ENCODE results near the gene RIGI.
"Not testable (repeated sequence)": the region's sequence is repeated elsewhere in the genome, so short reads cannot be mapped to it uniquely, and the experiment has no call there.

Gene RIGI

GRCh38 chr9:32533816-32534215, 7.8 kb upstream of the RIGI start:
- in situ Hi-C loops (cut with HindIII; ENCODE audit: low sequenced_read_pairs), result no loop called here

- in situ Hi-C loops (cut with HindIII; ENCODE audit: low sequenced_read_pairs), result no loop called here
Observed at GRCh38 chr9:32533336-32533735, 7.3 kb upstream of the RIGI start.

GRCh38 chr9:32526707-32527048, 682 bp upstream of the RIGI start:
- in situ Hi-C loops (cut with HindIII; ENCODE audit: low sequenced_read_pairs), result no loop called here

GRCh38 chr9:32525709-32526030, 326 bp downstream of the RIGI start:
- in situ Hi-C loops (cut with HindIII; ENCODE audit: low sequenced_read_pairs), result no loop called here

- in situ Hi-C loops (cut with HindIII; ENCODE audit: low sequenced_read_pairs), result no loop called here
Observed at GRCh38 chr9:32524892-32525708, 896 bp downstream of the RIGI start.

- in situ Hi-C loops (cut with HindIII; ENCODE audit: low sequenced_read_pairs), result not testable (repeated sequence)
Observed at GRCh38 chr9:32524558-32524891, 1.5 kb downstream of the RIGI start.

- in situ Hi-C loops (cut with HindIII; ENCODE audit: low sequenced_read_pairs), result no loop called here
Observed at GRCh38 chr9:32523910-32524309, 2.1 kb downstream of the RIGI start.

GRCh38 chr9:32518276-32518675, 7.7 kb downstream of the RIGI start:
- in situ Hi-C loops (cut with HindIII; ENCODE audit: low sequenced_read_pairs), result loop anchor here (10.0 kb wide), 2 partner anchors 73 to 143 kb away; no protein-coding TSS in a partner anchor

GRCh38 chr9:32516241-32516640, 9.8 kb downstream of the RIGI start:
- in situ Hi-C loops (cut with HindIII; ENCODE audit: low sequenced_read_pairs), result loop anchor here (10.0 kb wide), 2 partner anchors 71 to 141 kb away; no protein-coding TSS in a partner anchor

- in situ Hi-C loops (cut with HindIII; ENCODE audit: low sequenced_read_pairs), result no loop called here
Observed at GRCh38 chr9:32508728-32509127, 17.3 kb downstream of the RIGI start.

GRCh38 chr9:32503008-32503407, 23.0 kb downstream of the RIGI start:
- in situ Hi-C loops (cut with HindIII; ENCODE audit: low sequenced_read_pairs), result no loop called here

- in situ Hi-C loops (cut with HindIII; ENCODE audit: low sequenced_read_pairs), result no loop called here
Observed at GRCh38 chr9:32502464-32502863, 23.5 kb downstream of the RIGI start.

- in situ Hi-C loops (cut with HindIII; ENCODE audit: low sequenced_read_pairs), result no loop called here
Observed at GRCh38 chr9:32501868-32502267, 24.1 kb downstream of the RIGI start.

- in situ Hi-C loops (cut with HindIII; ENCODE audit: low sequenced_read_pairs), result no loop called here
Observed at GRCh38 chr9:32500768-32501167, 25.2 kb downstream of the RIGI start.

- in situ Hi-C loops (cut with HindIII; ENCODE audit: low sequenced_read_pairs), result no loop called here
Observed at GRCh38 chr9:32497921-32498320, 28.1 kb downstream of the RIGI start.

GRCh38 chr9:32490601-32491000, 35.4 kb downstream of the RIGI start:
- in situ Hi-C loops (cut with HindIII; ENCODE audit: low sequenced_read_pairs), result no loop called here

GRCh38 chr9:32487981-32488380, 38.0 kb downstream of the RIGI start:
- in situ Hi-C loops (cut with HindIII; ENCODE audit: low sequenced_read_pairs), result no loop called here

- in situ Hi-C loops (cut with HindIII; ENCODE audit: low sequenced_read_pairs), result no loop called here
Observed at GRCh38 chr9:32486839-32487562, 39.0 kb downstream of the RIGI start.

GRCh38 chr9:32483343-32483742, 42.7 kb downstream of the RIGI start:
- in situ Hi-C loops (cut with HindIII; ENCODE audit: low sequenced_read_pairs), result no loop called here

Measured in endothelial cell of hepatic sinusoid (primary cell).